B cell (primary cell): ENCODE data around the gene PCDHGA2. TPM values are rescaled to one million over a fixed set of nuclear protein-coding genes. Genes with fewer than 3 reads are reported as not detected.

ENCODE experiments used
- ATAC-seq: fragments of 200-7000 bp; cut with Tn5 transposase; one replicate; pipeline ENCODE4 v1.10.0; 2021; ENCODE audit warnings: low read depth, mild to moderate bottlenecking, moderate number of reproducible peaks, moderate library complexity
- CTCF ChIA-PET: fragments of 350-600 bp; sonication (Branson Sonifier 250); formaldehyde crosslinking; loops from one replicate; lab custom pipeline; 2021; ENCODE audit warnings: antibody characterized with exemption, inconsistent platforms; lab: Charles Lee
- POLR2A ChIA-PET: fragments of 350-600 bp; sonication (Branson Sonifier 250); formaldehyde crosslinking; loops from one replicate; lab custom pipeline; 2021; ENCODE audit warnings: antibody characterized with exemption; lab: Charles Lee
- DNase-seq: peaks from one replicate; pipeline ENCODE4 v3.0.0; 2013
- H2AFZ ChIP-seq: 2 replicates; pipeline ENCODE4 v1.6.1; 2012; ENCODE audit warnings: mild to moderate bottlenecking, low read depth, low read length; ENCODE audit not compliant: insufficient read depth, poor library complexity, severe bottlenecking
- H3K27ac ChIP-seq, 2 donors: 1 replicate in 1 of 2; 2 replicates in 1 of 2; pipeline ENCODE4 v1.5.1; 2012 to 2013; ENCODE audit warnings: low read length in 2 of 2, mild to moderate bottlenecking in 2 of 2, moderate library complexity in 1 of 2
- H3K27me3 ChIP-seq, 4 experiments: fragments of 200-600 bp in 1 of 4; sonication (generic) in 1 of 4; replicated peaks in 1 of 4; 1 replicate in 2 of 4; 2 replicates in 2 of 4; pipeline versions ENCODE4 v1.6.1 to v1.7.0; 2013 to 2016; ENCODE audit warnings: low read length in 3 of 4, mild to moderate bottlenecking in 2 of 4, mixed read lengths in 1 of 4, moderate library complexity in 1 of 4; ENCODE audit not compliant: insufficient read depth in 4 of 4, control insufficient read depth in 3 of 4; ENCODE audit errors: control extremely low read depth in 1 of 4
- H3K36me3 ChIP-seq, 2 experiments: replicated peaks in 1 of 2; 1 replicate in 1 of 2; 2 replicates in 1 of 2; pipeline versions ENCODE4 v1.6.1 to v1.7.1; 2013; ENCODE audit warnings: low read length in 1 of 2; ENCODE audit not compliant: insufficient read depth in 2 of 2, control insufficient read depth in 1 of 2; ENCODE audit errors: control extremely low read depth in 1 of 2, extremely low read depth in 1 of 2
- H3K4me1 ChIP-seq, 2 donors: fragments of 200-600 bp in 1 of 2; sonication (generic) in 1 of 2; 1 replicate in 1 of 2; 2 replicates in 1 of 2; pipeline versions ENCODE4 v1.5.1 to v1.6.1; 2013 to 2017; ENCODE audit warnings: low read length in 2 of 2; ENCODE audit not compliant: control insufficient read depth in 2 of 2, insufficient read depth in 2 of 2
- H3K4me2 ChIP-seq: replicated peaks from 2 replicates; pipeline ENCODE3; 2012; ENCODE audit warnings: mild to moderate bottlenecking, low read depth, low read length; ENCODE audit not compliant: poor library complexity, severe bottlenecking
- H3K4me3 ChIP-seq, 5 experiments: fragments of 200-600 bp in 1 of 5; sonication (generic) in 1 of 5; 1 replicate in 3 of 5; 2 replicates in 2 of 5; pipeline versions ENCODE4 v1.5.1 to v1.7.0; 2011 to 2016; ENCODE audit warnings: low read length in 4 of 5, mild to moderate bottlenecking in 4 of 5, low read depth in 2 of 5, control low read depth in 1 of 5, moderate library complexity in 1 of 5; ENCODE audit not compliant: insufficient read depth in 1 of 5; ENCODE audit errors: control extremely low read depth in 1 of 5, extremely low read depth in 1 of 5
- H3K79me2 ChIP-seq: fragments of 200-600 bp; sonication (generic); one replicate; pipeline ENCODE4 v1.6.0; 2016; ENCODE audit warnings: low read length; ENCODE audit not compliant: control insufficient read depth, insufficient read depth
- H3K9ac ChIP-seq: fragments of 200-600 bp; sonication (generic); 2 replicates; pipeline ENCODE4 v1.6.1; 2017; ENCODE audit warnings: mild to moderate bottlenecking, low read length, moderate library complexity
- H3K9me3 ChIP-seq, 3 donors: one replicate each; pipeline versions ENCODE4 v1.6.1 to v1.7.1; 2013; ENCODE audit warnings: low read length in 2 of 3; ENCODE audit not compliant: control insufficient read depth in 2 of 3, insufficient read depth in 1 of 3; ENCODE audit errors: control extremely low read depth in 1 of 3
- H4K20me1 ChIP-seq: 2 replicates; pipeline ENCODE4 v1.6.0; 2012; ENCODE audit warnings: mild to moderate bottlenecking, low read length; ENCODE audit not compliant: insufficient read depth, control insufficient read depth, poor library complexity, severe bottlenecking
- H3K27ac Mint-ChIP-seq: one replicate; pipeline ENCODE4 v1.8.0; 2021; ENCODE audit warnings: mixed read lengths
- H3K27me3 Mint-ChIP-seq: one replicate; pipeline ENCODE4 v1.8.0; 2021; ENCODE audit warnings: mixed read lengths
- H3K4me1 Mint-ChIP-seq: one replicate; pipeline ENCODE4 v1.8.0; 2021; ENCODE audit warnings: mixed read lengths
- H3K4me3 Mint-ChIP-seq: one replicate; pipeline ENCODE4 v1.8.0; 2021; ENCODE audit warnings: mixed read lengths
- H3K9me3 Mint-ChIP-seq: one replicate; pipeline ENCODE4 v1.8.0; 2022; ENCODE audit warnings: mixed read lengths; ENCODE audit not compliant: insufficient read depth
- EZH2 ChIP-seq: IDR thresholded peaks from 2 replicates; pipeline ENCODE4 v1.6.1; 2012; ENCODE audit warnings: borderline replicate concordance, low read depth, mild to moderate bottlenecking, moderate library complexity, low read length; ENCODE audit not compliant: insufficient read depth, poor library complexity, severe bottlenecking
- WGBS: methylation state at CpG from one replicate; pipeline ENCODE4 v1.1.5; 2013; ENCODE audit warnings: missing lambda C conversion rate; ENCODE audit not compliant: insufficient coverage; 5-methylcytosine and 5-hydroxymethylcytosine counted together
- intact Hi-C: fragments of 100-400 bp; cut with micrococcal nuclease; formaldehyde crosslinking; loops from one replicate; pipeline ENCODE4 v1.10.0; 2022
- polyA plus RNA-seq: library from polyadenylated mRNA; depleted of rRNA; stranded (reverse); fragments of >200 nt; gene quantifications from 2 replicates; pipeline ENCODE4 v1.2.3, GENCODE V29; 2012
- total RNA-seq, 2 donors: library from RNA; stranded (reverse); fragments of 120-200 nt in 1 of 2; gene quantifications; 1 replicate in 1 of 2; 2 replicates in 1 of 2; pipeline versions ENCODE4 v1.2.3 to v1.2.4, GENCODE V29; 2013 to 2022
- TF ChIP-seq, protein P1 (sequence below): fragments of 200-600 bp; IDR thresholded peaks from one replicate; pipeline ENCODE4 v1.8.0; 2022; ENCODE audit warnings: antibody characterized with exemption, mild to moderate bottlenecking

The PCDHGA2 gene
- total and polyA plus RNA-seq, 2 donors (not counting 1 experiment from before 2014, with no cell fraction given) = 0.07 to 0.09 TPM

DNA sequence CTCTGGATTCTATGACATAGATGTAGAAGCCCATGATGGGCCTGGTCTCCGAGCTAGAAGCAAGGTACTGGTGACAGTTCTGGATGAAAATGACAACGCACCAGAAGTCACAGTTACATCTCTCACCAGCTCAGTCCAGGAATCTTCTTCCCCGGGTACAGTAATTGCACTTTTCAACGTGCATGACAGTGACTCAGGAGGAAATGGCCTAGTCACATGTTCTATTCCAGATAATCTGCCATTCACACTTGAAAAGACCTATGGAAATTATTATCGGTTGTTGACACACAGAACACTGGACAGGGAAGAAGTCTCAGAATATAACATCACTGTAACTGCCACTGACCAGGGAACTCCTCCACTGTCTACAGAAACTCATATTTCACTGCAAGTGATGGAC is 17.6 kb downstream of the PCDHGA2 start:
- peaks cover 0 to 58% (median 32%) of the 10 kb centered on the region in 4 experiments for H3K27me3 ChIP-seq
- H4K20me1 ChIP-seq = no peaks in the 10 kb centered on the region
- no peak overlapping the region for H3K4me2 ChIP-seq
- H3K9ac ChIP-seq = no peak overlapping the region
- H3K9me3 ChIP-seq = peaks cover 4 to 49% (median 30%) of the 10 kb centered on the region in 3 donors
- no peaks in the 10 kb centered on the region for H3K79me2 ChIP-seq
- ATAC-seq (no peak), DNase-seq (no peak)
- H3K27ac ChIP-seq = no peak overlapping the region
- no peak overlapping the region for H2AFZ ChIP-seq
- Mint-ChIP-seq H3K27me3 (peaks cover 55% of the 10 kb centered on the region), H3K4me1 (peaks cover 2% of the 10 kb centered on the region), H3K9me3 (peaks cover 9% of the 10 kb centered on the region), H3K27ac (no peak overlapping the region), H3K4me3 (no peak overlapping the region)
- H3K4me3 ChIP-seq = no peak overlapping the region
- TF ChIP-seq, protein P1, sequence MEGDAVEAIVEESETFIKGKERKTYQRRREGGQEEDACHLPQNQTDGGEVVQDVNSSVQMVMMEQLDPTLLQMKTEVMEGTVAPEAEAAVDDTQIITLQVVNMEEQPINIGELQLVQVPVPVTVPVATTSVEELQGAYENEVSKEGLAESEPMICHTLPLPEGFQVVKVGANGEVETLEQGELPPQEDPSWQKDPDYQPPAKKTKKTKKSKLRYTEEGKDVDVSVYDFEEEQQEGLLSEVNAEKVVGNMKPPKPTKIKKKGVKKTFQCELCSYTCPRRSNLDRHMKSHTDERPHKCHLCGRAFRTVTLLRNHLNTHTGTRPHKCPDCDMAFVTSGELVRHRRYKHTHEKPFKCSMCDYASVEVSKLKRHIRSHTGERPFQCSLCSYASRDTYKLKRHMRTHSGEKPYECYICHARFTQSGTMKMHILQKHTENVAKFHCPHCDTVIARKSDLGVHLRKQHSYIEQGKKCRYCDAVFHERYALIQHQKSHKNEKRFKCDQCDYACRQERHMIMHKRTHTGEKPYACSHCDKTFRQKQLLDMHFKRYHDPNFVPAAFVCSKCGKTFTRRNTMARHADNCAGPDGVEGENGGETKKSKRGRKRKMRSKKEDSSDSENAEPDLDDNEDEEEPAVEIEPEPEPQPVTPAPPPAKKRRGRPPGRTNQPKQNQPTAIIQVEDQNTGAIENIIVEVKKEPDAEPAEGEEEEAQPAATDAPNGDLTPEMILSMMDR = no peak
- TF ChIP-seq EZH2 = no peak
- 47% methylated on average over 2 of the region's 5 CpGs for WGBS
- CTCF ChIA-PET = interaction anchor here (1.6 kb wide), 1 partner anchor 201 kb away, joined by 4 read pairs; no protein-coding TSS in a partner anchor
- no peaks in the 10 kb centered on the region for H3K4me1 ChIP-seq
- intact Hi-C loops = no loop called here
- POLR2A ChIA-PET = no interaction called here
- H3K36me3 ChIP-seq = no peaks in the 10 kb centered on the region

GRCh38 chr5:141356950-141357349 is 18.4 kb downstream of the PCDHGA2 start:
- Mint-ChIP-seq H3K9me3 (peaks cover 9% of the 10 kb centered on the region), H3K27me3 (peaks cover 55% of the 10 kb centered on the region), H3K4me3 (no peak overlapping the region), H3K4me1 (peaks cover 2% of the 10 kb centered on the region), H3K27ac (no peak overlapping the region)
- ATAC-seq = no peak
- H3K27me3 ChIP-seq = peaks cover 0 to 57% (median 30%) of the 10 kb centered on the region in 4 experiments
- intact Hi-C loops = no loop called here
- no peak overlapping the region for H3K4me3 ChIP-seq
- WGBS = 54% methylated on average over 19 of the region's 19 CpGs
- DNase-seq = no peak
- H3K36me3 ChIP-seq = no peaks in the 10 kb centered on the region
- H2AFZ ChIP-seq = no peak overlapping the region
- no peak overlapping the region for H3K9ac ChIP-seq
- H3K4me2 ChIP-seq = no peak overlapping the region
- CTCF ChIA-PET = no interaction called here
- POLR2A ChIA-PET = no interaction called here
- no peaks in the 10 kb centered on the region for H4K20me1 ChIP-seq
- no peak overlapping the region for H3K27ac ChIP-seq
- TF ChIP-seq, protein P1 = no peak
- TF ChIP-seq EZH2 = no peak
- H3K9me3 ChIP-seq = peaks cover 4 to 50% (median 28%) of the 10 kb centered on the region in 3 donors
- no peaks in the 10 kb centered on the region for H3K4me1 ChIP-seq
- H3K79me2 ChIP-seq = no peaks in the 10 kb centered on the region
